ENCODE results near the gene ABCG1. TPM values are rescaled to one million over a fixed set of nuclear protein-coding genes. Genes with fewer than 3 reads are reported as not detected.
A peak's percentile ranks its signal among the peaks of the same experiment; 100 is the strongest.

Gene ABCG1
- polyA plus RNA-seq, 1 donor from 2014 or later: 14.2 TPM

GRCh38 chr21:42341776-42342542 is 123.0 kb downstream of the ABCG1 start:
- H3K9me2 ChIP-seq (ENCODE audit: insufficient read depth, low read length): no peaks in the 10 kb centered on the region
- H3K27me3 ChIP-seq (ENCODE audit: insufficient read depth, low read depth, low read length): no peaks in the 10 kb centered on the region
- H2AFZ ChIP-seq (ENCODE audit: low read depth, low read length): no peak overlapping the region
- H3F3A ChIP-seq (ENCODE audit: insufficient read depth, low read length, poor library complexity, severe bottlenecking): no peaks in the 10 kb centered on the region
- no peaks in the 10 kb centered on the region for H3K36me3 ChIP-seq (ENCODE audit: insufficient read depth, low read length)
- H3K4me3 ChIP-seq (ENCODE audit: low read length): no peak overlapping the region
- H3K79me2 ChIP-seq (replicated peaks; ENCODE audit: insufficient read depth, low read length): no peaks in the 10 kb centered on the region
- no peak overlapping the region for H3K9ac ChIP-seq (ENCODE audit: low read length)
- peak; percentile 62 for TF ChIP-seq POLR2AphosphoS5 (IDR thresholded peaks at IDR 0.05)
- TF ChIP-seq SMC3 (conservative IDR thresholded peaks at IDR 0.05; ENCODE audit: poor library complexity): no peak
- TF ChIP-seq EZH2 (IDR thresholded peaks at IDR 0.05; ENCODE audit: borderline replicate concordance, insufficient read depth, low read length, poor library complexity, severe bottlenecking): no peak
- no peak for TF ChIP-seq REST (IDR thresholded peaks at IDR 0.05; ENCODE audit: borderline replicate concordance)
- TF ChIP-seq TAF1 (IDR thresholded peaks at IDR 0.05; ENCODE audit: low read depth): no peak
- no peak overlapping the region for H3K27ac ChIP-seq (ENCODE audit: low read length)
- H3K9me3 ChIP-seq (ENCODE audit: low read length): no peaks in the 10 kb centered on the region
- no peaks in the 10 kb centered on the region for H4K20me1 ChIP-seq (ENCODE audit: insufficient read depth)
- no peak overlapping the region for H3K4me2 ChIP-seq (ENCODE audit: low read length)

GRCh38 chr21:42343101-42343500 is 124.2 kb downstream of the ABCG1 start:
- H3K4me3 ChIP-seq (ENCODE audit: low read length): no peak overlapping the region
- H3K27ac ChIP-seq (ENCODE audit: low read length): no peak overlapping the region
- no peak overlapping the region for H3K4me2 ChIP-seq (ENCODE audit: low read length)
- no peaks in the 10 kb centered on the region for H3K79me2 ChIP-seq (replicated peaks; ENCODE audit: insufficient read depth, low read length)
- no peak overlapping the region for H3K9ac ChIP-seq (ENCODE audit: low read length)
- no peaks in the 10 kb centered on the region for H3F3A ChIP-seq (ENCODE audit: insufficient read depth, low read length, poor library complexity, severe bottlenecking)
- TF ChIP-seq REST (IDR thresholded peaks at IDR 0.05; ENCODE audit: borderline replicate concordance) (no peak), EZH2 (IDR thresholded peaks at IDR 0.05; ENCODE audit: borderline replicate concordance, insufficient read depth, low read length, poor library complexity, severe bottlenecking) (no peak), CTCF (IDR thresholded peaks at IDR 0.05; ENCODE audit: poor library complexity, severe bottlenecking) (no peak), POLR2AphosphoS5 (IDR thresholded peaks at IDR 0.05) (no peak), SMC3 (conservative IDR thresholded peaks at IDR 0.05; ENCODE audit: poor library complexity) (no peak), TAF1 (IDR thresholded peaks at IDR 0.05; ENCODE audit: low read depth) (no peak), EP300 (conservative IDR thresholded peaks at IDR 0.05; ENCODE audit: poor library complexity, severe bottlenecking) (no peak), MXI1 (conservative IDR thresholded peaks at IDR 0.05; ENCODE audit: poor library complexity, severe bottlenecking) (no peak), RAD21 (conservative IDR thresholded peaks at IDR 0.05) (no peak)
- no peaks in the 10 kb centered on the region for H4K20me1 ChIP-seq (ENCODE audit: insufficient read depth)
- H3K9me2 ChIP-seq (ENCODE audit: insufficient read depth, low read length): no peaks in the 10 kb centered on the region
- no peak overlapping the region for H2AFZ ChIP-seq (ENCODE audit: low read depth, low read length)
- H3K9me3 ChIP-seq (ENCODE audit: low read length): no peaks in the 10 kb centered on the region
- H3K36me3 ChIP-seq (ENCODE audit: insufficient read depth, low read length): no peaks in the 10 kb centered on the region
- no peaks in the 10 kb centered on the region for H3K27me3 ChIP-seq (ENCODE audit: insufficient read depth, low read depth, low read length)
